Spleen (tissue), 7 donors: Measurements from ENCODE around the gene HAGH.

Experiments
- POLR2A ChIP-seq, 3 donors: fragments of 450-650 bp; IDR thresholded peaks; one replicate each; pipeline ENCODE4 v1.5.1; 2017; ENCODE audit warnings: antibody characterized with exemption in 3 of 3, mild to moderate bottlenecking in 1 of 3
- TF ChIP-seq, protein P1 (sequence below), 11 experiments: fragments of 200-600 bp in 7 of 11; fragments of 450-650 bp in 4 of 11; sonication (generic) in 4 of 11; IDR thresholded peaks in 8 of 11; conservative IDR thresholded peaks in 3 of 11; 1 replicate in 7 of 11; 2 replicates in 4 of 11; pipeline versions ENCODE4 v1.4.0 to v1.8.0; 2016 to 2021; ENCODE audit warnings: antibody characterized with exemption in 11 of 11, inconsistent platforms in 4 of 11, mild to moderate bottlenecking in 1 of 11
- donor health status: DM: no; HTN: no; CAD: no; lungs with moderate emphysema.
- donor health status: DM: no; HTN: no; CAD: no.
- donor health status: DM: no; HTN: no; CAD: no.

DNA sequence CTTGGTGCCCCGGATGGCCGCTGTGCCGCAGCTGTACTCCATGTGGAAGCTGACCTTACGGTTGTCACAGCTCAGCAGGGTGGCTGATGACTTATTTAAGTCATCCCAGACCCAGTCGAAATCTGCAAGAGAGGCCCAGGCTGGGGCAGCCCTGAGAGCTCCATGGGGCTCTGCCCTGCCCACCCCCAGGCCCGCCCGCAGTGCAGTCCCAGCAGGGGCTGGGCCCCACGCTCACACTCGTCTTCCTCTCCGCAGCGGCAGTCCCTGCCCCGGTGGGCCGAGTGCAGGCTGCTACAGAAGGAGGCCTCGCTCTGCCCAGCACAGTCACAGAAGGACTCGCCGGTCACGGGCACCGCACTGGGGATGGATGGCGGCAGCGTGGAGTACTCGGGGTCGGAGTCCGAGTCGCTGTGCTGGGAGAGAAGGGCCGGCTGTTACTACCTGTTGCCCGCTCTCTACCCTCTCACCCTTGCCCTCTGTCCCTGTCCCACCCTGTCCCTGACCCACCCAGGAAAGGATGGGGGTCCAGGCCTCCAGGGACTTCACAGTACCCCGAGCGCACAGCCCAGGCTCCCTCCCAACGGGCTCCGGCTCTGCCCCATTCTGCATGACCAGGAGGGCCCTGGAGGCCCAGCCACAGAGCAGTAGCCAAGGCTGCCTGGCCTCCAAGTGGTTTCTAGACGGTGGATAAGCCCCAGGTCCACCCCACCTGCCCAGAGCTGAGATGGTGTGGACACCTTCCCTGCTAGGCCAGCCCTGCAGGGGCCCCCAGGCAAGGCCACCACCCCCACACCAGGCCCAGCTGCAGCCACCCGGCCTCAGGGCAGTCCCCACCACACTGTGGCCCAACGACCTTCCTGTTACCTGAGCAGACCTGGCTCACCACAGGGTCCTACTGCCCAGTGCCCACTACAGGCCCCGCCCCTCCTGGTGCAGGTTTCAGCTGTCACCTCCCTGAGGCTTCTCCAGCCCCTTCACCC lies 48.1 kb downstream of the HAGH start:
- no peak for TF ChIP-seq POLR2A (IDR thresholded peaks at IDR 0.05)
- TF ChIP-seq, protein P1, sequence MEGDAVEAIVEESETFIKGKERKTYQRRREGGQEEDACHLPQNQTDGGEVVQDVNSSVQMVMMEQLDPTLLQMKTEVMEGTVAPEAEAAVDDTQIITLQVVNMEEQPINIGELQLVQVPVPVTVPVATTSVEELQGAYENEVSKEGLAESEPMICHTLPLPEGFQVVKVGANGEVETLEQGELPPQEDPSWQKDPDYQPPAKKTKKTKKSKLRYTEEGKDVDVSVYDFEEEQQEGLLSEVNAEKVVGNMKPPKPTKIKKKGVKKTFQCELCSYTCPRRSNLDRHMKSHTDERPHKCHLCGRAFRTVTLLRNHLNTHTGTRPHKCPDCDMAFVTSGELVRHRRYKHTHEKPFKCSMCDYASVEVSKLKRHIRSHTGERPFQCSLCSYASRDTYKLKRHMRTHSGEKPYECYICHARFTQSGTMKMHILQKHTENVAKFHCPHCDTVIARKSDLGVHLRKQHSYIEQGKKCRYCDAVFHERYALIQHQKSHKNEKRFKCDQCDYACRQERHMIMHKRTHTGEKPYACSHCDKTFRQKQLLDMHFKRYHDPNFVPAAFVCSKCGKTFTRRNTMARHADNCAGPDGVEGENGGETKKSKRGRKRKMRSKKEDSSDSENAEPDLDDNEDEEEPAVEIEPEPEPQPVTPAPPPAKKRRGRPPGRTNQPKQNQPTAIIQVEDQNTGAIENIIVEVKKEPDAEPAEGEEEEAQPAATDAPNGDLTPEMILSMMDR (IDR thresholded peaks at IDR 0.05 in 8 of 11, conservative IDR thresholded peaks at IDR 0.05 in 3 of 11), result no peak
